Left lung (tissue), 10 donors: ENCODE data around the gene HSD11B1L. TPM values are rescaled to one million over a fixed set of nuclear protein-coding genes. Genes with fewer than 3 reads are reported as not detected.

Source experiments
- ATAC-seq: fragments of 200-7000 bp; cut with Tn5 transposase; one replicate; pipeline ENCODE4 v1.9.1; 2020; ENCODE audit warnings: moderate library complexity
- DNase-seq, 4 donors: peaks; one replicate each; pipeline ENCODE4 v3.0.0-alpha.2; 2013 to 2020
- H3K27ac ChIP-seq, 2 donors: fragments of 200-600 bp; sonication (generic) in 1 of 2; one replicate each; pipeline versions ENCODE4 v1.5.0 to v1.8.0; 2020 to 2021
- H3K27me3 ChIP-seq, 2 donors: fragments of 200-600 bp; sonication (generic) in 1 of 2; one replicate each; pipeline versions ENCODE4 v1.5.0 to v1.8.0; 2020 to 2021
- H3K36me3 ChIP-seq, 2 donors: fragments of 200-600 bp; sonication (generic) in 1 of 2; one replicate each; pipeline versions ENCODE4 v1.5.0 to v1.8.0; 2020 to 2021
- H3K4me1 ChIP-seq, 2 donors: fragments of 200-600 bp; one replicate each; pipeline ENCODE4 v1.8.0; 2021
- H3K4me3 ChIP-seq, 2 donors: fragments of 200-600 bp; sonication (generic) in 1 of 2; one replicate each; pipeline versions ENCODE4 v1.5.0 to v1.8.0; 2020 to 2021; ENCODE audit warnings: mild to moderate bottlenecking in 1 of 2
- H3K9me3 ChIP-seq, 2 donors: fragments of 200-600 bp; sonication (generic) in 1 of 2; one replicate each; pipeline versions ENCODE4 v1.5.0 to v1.8.0; 2020 to 2021
- intact Hi-C, 2 donors: fragments of 100-400 bp; cut with DNase I; formaldehyde crosslinking; loops; one replicate each; pipeline versions ENCODE4 v1.11.2 to v1.14.2; 2022
- polyA plus RNA-seq, 6 donors: library from polyadenylated mRNA; unstranded; fragments of 120-200 nt; gene quantifications; one replicate each; pipeline ENCODE4 v1.2.1, GENCODE V29; 2013; ENCODE audit not compliant: insufficient read length in 6 of 6
- total RNA-seq, 2 donors: library from RNA; stranded (reverse); fragmentation: NEBNext Ultra II Directional; extraction: Animal tissue kit (Norgen Biotek cat#: 25700); gene quantifications; one replicate each; pipeline ENCODE4 v1.2.1, GENCODE V29; 2021
- TF ChIP-seq, protein P1 (sequence below), 2 donors: fragments of 200-600 bp; sonication (generic) in 1 of 2; IDR thresholded peaks; one replicate each; pipeline versions ENCODE4 v1.5.0 to v1.8.0; 2021; ENCODE audit warnings: antibody characterized with exemption in 2 of 2
- donor health status: DM: no; HTN: yes; CAD: no.
- donor health status: DM: no; HTN: no; CAD: no.

The HSD11B1L gene
- total and polyA plus RNA-seq, 8 donors: 5.8 to 12.2 (median 7.9) TPM

DNA sequence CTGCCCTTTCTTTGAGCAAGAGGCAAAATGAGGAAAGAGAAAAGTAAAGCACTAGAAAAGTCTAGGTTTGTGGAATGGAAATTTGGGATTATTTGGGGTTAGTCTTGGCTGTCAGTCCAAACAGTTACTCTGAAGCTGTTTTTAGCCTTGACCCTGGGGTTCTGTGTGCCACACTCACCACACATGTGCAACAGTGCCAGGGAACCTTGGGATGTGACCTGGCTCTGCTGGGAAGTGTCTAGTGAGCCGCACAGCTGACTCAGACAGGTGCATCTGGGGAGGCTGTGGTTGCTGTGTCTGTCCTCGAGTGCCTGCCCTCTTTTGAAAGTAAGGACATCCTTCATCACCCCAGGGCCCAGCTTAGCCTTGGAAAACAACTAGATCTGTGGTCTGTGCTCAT, 16.3 kb upstream of the HSD11B1L start:
- Histone ChIP-seq H3K9me3 (no peaks in the 10 kb centered on the region), H3K27me3 (no peaks in the 10 kb centered on the region), H3K36me3 (peaks cover 0 to 100% of the 10 kb centered on the region in 2 donors), H3K27ac (no peak overlapping the region), H3K4me3 (no peak overlapping the region), H3K4me1 (no peaks in the 10 kb centered on the region)
- ATAC-seq (no peak), DNase-seq (no peak)
- TF ChIP-seq, protein P1, sequence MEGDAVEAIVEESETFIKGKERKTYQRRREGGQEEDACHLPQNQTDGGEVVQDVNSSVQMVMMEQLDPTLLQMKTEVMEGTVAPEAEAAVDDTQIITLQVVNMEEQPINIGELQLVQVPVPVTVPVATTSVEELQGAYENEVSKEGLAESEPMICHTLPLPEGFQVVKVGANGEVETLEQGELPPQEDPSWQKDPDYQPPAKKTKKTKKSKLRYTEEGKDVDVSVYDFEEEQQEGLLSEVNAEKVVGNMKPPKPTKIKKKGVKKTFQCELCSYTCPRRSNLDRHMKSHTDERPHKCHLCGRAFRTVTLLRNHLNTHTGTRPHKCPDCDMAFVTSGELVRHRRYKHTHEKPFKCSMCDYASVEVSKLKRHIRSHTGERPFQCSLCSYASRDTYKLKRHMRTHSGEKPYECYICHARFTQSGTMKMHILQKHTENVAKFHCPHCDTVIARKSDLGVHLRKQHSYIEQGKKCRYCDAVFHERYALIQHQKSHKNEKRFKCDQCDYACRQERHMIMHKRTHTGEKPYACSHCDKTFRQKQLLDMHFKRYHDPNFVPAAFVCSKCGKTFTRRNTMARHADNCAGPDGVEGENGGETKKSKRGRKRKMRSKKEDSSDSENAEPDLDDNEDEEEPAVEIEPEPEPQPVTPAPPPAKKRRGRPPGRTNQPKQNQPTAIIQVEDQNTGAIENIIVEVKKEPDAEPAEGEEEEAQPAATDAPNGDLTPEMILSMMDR (IDR thresholded peaks at IDR 0.05): no peak
- intact Hi-C loops: no loop called here

DNA sequence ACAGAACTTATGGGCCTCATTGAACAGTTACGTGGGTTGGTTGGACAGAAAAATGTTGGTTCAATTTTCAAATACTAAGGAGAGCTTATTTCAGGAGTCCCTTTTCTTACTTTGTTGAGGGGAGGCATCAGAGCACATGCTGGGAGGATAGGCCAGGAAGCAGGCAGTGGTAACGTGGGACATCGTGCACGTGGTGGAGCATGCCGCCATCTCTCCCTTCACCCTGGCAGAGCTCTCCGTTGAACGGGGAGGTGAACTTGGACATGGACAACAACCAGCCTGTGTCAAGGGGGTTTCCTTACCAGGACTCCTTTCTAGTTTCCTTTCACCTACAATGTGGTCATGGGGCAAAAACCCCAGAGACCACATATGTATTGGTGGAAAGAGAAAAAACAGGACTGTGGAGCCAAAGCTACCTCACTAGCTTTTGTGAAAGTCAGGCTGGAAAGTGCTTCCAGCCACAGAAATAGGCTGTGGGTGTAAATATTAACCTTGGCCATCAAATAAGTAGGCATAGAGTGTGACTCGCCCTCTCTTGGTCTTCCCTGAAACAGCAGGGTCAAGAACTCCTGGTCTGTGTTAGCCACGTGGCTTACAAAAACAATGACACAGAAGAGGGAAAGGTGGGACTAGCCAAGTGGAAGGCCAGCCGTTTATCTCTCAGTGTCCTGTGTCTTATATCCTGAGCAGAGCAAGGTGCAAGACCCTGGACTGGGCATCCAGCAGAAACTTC, 14.9 kb upstream of the HSD11B1L start:
- intact Hi-C loops: no loop called here
- ATAC-seq (peak; percentile 72), DNase-seq (no peak)
- H3K27ac ChIP-seq: no peak overlapping the region
- TF ChIP-seq, protein P1 (IDR thresholded peaks at IDR 0.05): no peak
- H3K27me3 ChIP-seq: no peaks in the 10 kb centered on the region
- peaks cover 0 to 100% of the 10 kb centered on the region in 2 donors for H3K36me3 ChIP-seq
- no peak overlapping the region for H3K4me3 ChIP-seq
- no peaks in the 10 kb centered on the region for H3K9me3 ChIP-seq
- H3K4me1 ChIP-seq: no peaks in the 10 kb centered on the region

DNA sequence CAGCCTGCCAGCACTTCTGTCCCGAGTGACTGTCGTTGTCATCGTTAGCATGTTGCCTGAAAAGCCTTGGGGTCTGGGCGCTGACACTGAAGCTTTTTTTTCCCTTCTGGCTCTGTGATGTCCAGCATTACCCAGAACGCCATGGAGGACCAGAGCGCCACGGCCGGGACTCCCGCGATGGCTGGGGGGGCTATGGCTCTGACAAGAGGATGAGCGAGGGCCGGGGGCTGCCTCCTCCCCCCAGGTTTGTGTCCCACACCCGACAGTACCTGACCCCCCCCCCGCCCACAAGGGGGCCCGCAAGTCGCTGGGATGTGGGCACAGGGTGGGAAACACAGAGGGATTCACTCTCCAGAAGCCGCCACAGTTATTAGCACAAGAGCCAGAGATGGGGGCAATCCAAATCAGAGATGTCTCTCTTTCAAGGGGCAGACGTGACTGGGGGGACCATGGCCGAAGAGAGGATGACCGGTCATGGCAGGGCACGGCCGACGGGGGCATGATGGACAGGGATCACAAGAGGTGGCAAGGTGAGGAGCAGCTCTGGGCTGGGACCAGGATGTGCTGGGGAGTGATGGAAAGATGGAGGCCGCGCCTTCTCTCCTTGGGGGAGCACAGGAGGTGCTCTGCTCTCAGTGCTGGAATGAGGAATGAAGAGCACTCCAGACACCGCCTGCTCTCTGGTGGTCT, 13.8 kb upstream of the HSD11B1L start:
- intact Hi-C loops: no loop called here
- peaks cover 0 to 100% of the 10 kb centered on the region in 2 donors for H3K36me3 ChIP-seq
- no peaks in the 10 kb centered on the region for H3K27me3 ChIP-seq
- H3K4me3 ChIP-seq: no peak overlapping the region
- no peaks in the 10 kb centered on the region for H3K4me1 ChIP-seq
- H3K27ac ChIP-seq: no peak overlapping the region
- ATAC-seq: no peak
- DNase-seq: peak in 2 of 4 donors; percentile 9 to 72
- TF ChIP-seq, protein P1 (IDR thresholded peaks at IDR 0.05): no peak
- H3K9me3 ChIP-seq: no peaks in the 10 kb centered on the region

DNA sequence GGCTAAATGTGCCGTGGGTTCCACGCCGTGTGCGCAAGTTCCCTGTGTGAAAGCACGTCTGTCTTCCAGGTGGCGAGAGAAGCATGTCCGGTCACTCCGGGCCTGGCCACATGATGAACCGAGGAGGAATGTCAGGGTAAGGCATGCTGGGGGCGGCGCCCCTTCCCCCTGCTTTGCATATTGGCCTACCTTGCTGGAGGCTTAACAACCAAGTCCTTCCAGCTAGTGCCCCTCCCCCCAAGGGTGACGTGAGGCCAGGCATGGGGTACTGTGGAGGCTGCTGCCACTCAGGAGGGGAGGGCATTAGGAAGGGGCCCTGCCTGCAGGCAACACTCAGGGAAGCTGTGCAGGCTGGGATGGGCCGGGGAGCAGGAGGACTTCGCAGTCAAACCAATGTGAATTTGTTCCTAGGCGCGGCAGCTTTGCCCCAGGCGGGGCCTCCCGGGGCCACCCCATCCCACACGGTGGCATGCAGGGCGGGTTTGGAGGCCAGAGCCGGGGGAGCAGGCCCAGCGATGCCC, 13.0 kb upstream of the HSD11B1L start:
- no peaks in the 10 kb centered on the region for H3K9me3 ChIP-seq
- peak in 1 of 4 donors; percentile 80 for DNase-seq
- H3K27me3 ChIP-seq: no peaks in the 10 kb centered on the region
- H3K36me3 ChIP-seq: peaks cover 0 to 95% of the 10 kb centered on the region in 2 donors
- intact Hi-C loops: no loop called here
- no peaks in the 10 kb centered on the region for H3K4me1 ChIP-seq
- TF ChIP-seq, protein P1 (IDR thresholded peaks at IDR 0.05): no peak
- no peak overlapping the region for H3K4me3 ChIP-seq
- ATAC-seq: no peak
- H3K27ac ChIP-seq: no peak overlapping the region

DNA sequence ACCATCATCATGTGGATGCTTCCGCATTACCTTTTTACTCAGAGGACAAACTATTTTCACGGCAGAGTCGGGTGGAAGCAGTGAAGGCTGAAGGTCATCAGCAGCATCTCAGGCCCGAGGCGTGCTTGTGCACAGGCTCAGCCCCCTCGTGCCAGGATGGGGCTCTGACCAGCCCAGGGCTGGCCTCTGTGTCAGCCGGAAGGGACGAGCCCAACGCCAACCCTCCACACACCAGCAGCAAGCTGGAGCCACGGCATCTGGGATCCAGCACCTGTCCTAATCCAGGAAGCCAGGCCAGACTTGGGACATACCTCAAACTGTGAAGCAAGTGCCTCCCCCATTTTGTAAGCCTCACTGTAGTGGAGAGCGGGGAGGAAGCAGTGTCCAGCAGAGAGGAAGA, 11.6 kb upstream of the HSD11B1L start:
- H3K4me3 ChIP-seq: no peak overlapping the region
- intact Hi-C loops: no loop called here
- peak in 1 of 4 donors; percentile 43 for DNase-seq
- TF ChIP-seq, protein P1 (IDR thresholded peaks at IDR 0.05): no peak
- H3K27me3 ChIP-seq: no peaks in the 10 kb centered on the region
- H3K27ac ChIP-seq: no peak overlapping the region
- H3K36me3 ChIP-seq: peaks cover 0 to 81% of the 10 kb centered on the region in 2 donors
- no peak for ATAC-seq
- no peaks in the 10 kb centered on the region for H3K4me1 ChIP-seq
- no peaks in the 10 kb centered on the region for H3K9me3 ChIP-seq
